NCI-H748 (cell line): Measurements from ENCODE around the gene ABCB7.
A peak's percentile ranks its signal among the peaks of the same experiment; 100 is the strongest.
"Not testable (repeated sequence)": the region's sequence is repeated elsewhere in the genome, so short reads cannot be mapped to it uniquely, and the experiment has no call there.

ENCODE experiments used
- DNase-seq: peaks from one replicate; lab custom pipeline; 2025; ENCODE audit not compliant: unreplicated experiment; lab: John Stamatoyannopoulos, UW

ABCB7 gene

GRCh38 chrX:75155827-75156525, at the start of gene ABCB7:
Gene ABCB7 (minus strand): TSS chrX:75156283. CDS start chrX:75156272, 11 bp downstream.
- peak; percentile 89 for DNase-seq

- peak; percentile 42 for DNase-seq
Measured at GRCh38 chrX:75188415-75189206, 32.5 kb upstream of the ABCB7 start.

- DNase-seq: no peak
Measured at GRCh38 chrX:75181721-75182120, 25.6 kb upstream of the ABCB7 start.

- not testable (repeated sequence) for DNase-seq
Measured at GRCh38 chrX:75179536-75180293, 23.6 kb upstream of the ABCB7 start.

- not testable (repeated sequence) for DNase-seq
Measured at GRCh38 chrX:75172257-75172890, 16.3 kb upstream of the ABCB7 start.

GRCh38 chrX:75158054-75158453, 2.0 kb upstream of the ABCB7 start:
- DNase-seq: peak; percentile 56

GRCh38 chrX:75156531-75156945, 455 bp upstream of the ABCB7 start:
- DNase-seq: peak; percentile 36

- peak; percentile 22 for DNase-seq
Measured at GRCh38 chrX:75155447-75155826, 646 bp downstream of the ABCB7 start.

- no peak for DNase-seq
Measured at GRCh38 chrX:75154871-75155270, 1.2 kb downstream of the ABCB7 start.

GRCh38 chrX:75151827-75152592, 4.1 kb downstream of the ABCB7 start:
- no peak for DNase-seq

- DNase-seq: no peak
Measured at GRCh38 chrX:75149654-75150053, 6.4 kb downstream of the ABCB7 start.

- no peak for DNase-seq
Measured at GRCh38 chrX:75132672-75133071, 23.4 kb downstream of the ABCB7 start.

- no peak for DNase-seq
Measured at GRCh38 chrX:75131973-75132627, 24.0 kb downstream of the ABCB7 start.

- not testable (repeated sequence) for DNase-seq
Measured at GRCh38 chrX:75129069-75129468, 27.0 kb downstream of the ABCB7 start.

GRCh38 chrX:75118296-75118695, 37.8 kb downstream of the ABCB7 start:
- no peak for DNase-seq

- DNase-seq: no peak
Measured at GRCh38 chrX:75115707-75116413, 40.2 kb downstream of the ABCB7 start.

GRCh38 chrX:75114638-75115037, 41.4 kb downstream of the ABCB7 start:
- no peak for DNase-seq

GRCh38 chrX:75113664-75114063, 42.4 kb downstream of the ABCB7 start:
- DNase-seq: no peak

GRCh38 chrX:75107863-75108509, 48.1 kb downstream of the ABCB7 start:
- no peak for DNase-seq
